T follicular helper cell (primary cell): Measurements from ENCODE around the gene SLC9A5.

ENCODE experiments used
- DNase-seq: peaks from one replicate; pipeline ENCODE4 v3.0.0-alpha.2; 2020; ENCODE audit warnings: low read depth

The SLC9A5 gene

GRCh38 chr16:67257486-67258160 lies 8.8 kb downstream of the SLC9A5 start:
- no peak for DNase-seq

- DNase-seq = no peak
Measured at GRCh38 chr16:67258161-67258835, 9.5 kb downstream of the SLC9A5 start.

- DNase-seq = no peak
Measured at GRCh38 chr16:67259705-67260104, 10.9 kb downstream of the SLC9A5 start.

GRCh38 chr16:67260426-67261063 lies 11.8 kb downstream of the SLC9A5 start:
- DNase-seq = no peak

GRCh38 chr16:67263201-67263600 lies 14.4 kb downstream of the SLC9A5 start:
- no peak for DNase-seq

GRCh38 chr16:67264277-67264676 lies 15.5 kb downstream of the SLC9A5 start:
- no peak for DNase-seq

GRCh38 chr16:67264866-67265265 lies 16.1 kb downstream of the SLC9A5 start:
- no peak for DNase-seq

- DNase-seq = no peak
Measured at GRCh38 chr16:67265834-67266233, 17.1 kb downstream of the SLC9A5 start.

- DNase-seq = no peak
Measured at GRCh38 chr16:67268136-67268579, 19.4 kb downstream of the SLC9A5 start.

- no peak for DNase-seq
Measured at GRCh38 chr16:67269766-67270165, 21.0 kb downstream of the SLC9A5 start.

- no peak for DNase-seq
Measured at GRCh38 chr16:67270931-67271338, 22.2 kb downstream of the SLC9A5 start.

GRCh38 chr16:67271446-67271845 lies 22.7 kb downstream of the SLC9A5 start:
- DNase-seq = no peak

GRCh38 chr16:67275321-67275720 lies 26.5 kb downstream of the SLC9A5 start:
- no peak for DNase-seq

GRCh38 chr16:67277294-67277998 lies 28.7 kb downstream of the SLC9A5 start:
- DNase-seq = no peak

- no peak for DNase-seq
Measured at GRCh38 chr16:67277999-67278772, 29.4 kb downstream of the SLC9A5 start.

GRCh38 chr16:67278773-67279295 lies 30.1 kb downstream of the SLC9A5 start:
- DNase-seq = peak; percentile 20

GRCh38 chr16:67279296-67280089 lies 30.7 kb downstream of the SLC9A5 start, which contains the start of gene PLEKHG4:
Gene PLEKHG4 (plus strand): TSS chr16:67279532. CDS start chr16:67280045, 513 bp downstream.
- DNase-seq = peak; percentile 63

GRCh38 chr16:67280090-67281015 lies 31.6 kb downstream of the SLC9A5 start:
- no peak for DNase-seq
